HEK293T (cell line): ENCODE measurements around the gene PHKB.

Source experiments
- CTCF ChIA-PET: fragments of 350-600 bp; formaldehyde crosslinking; extraction: SDS; loops from one replicate; lab custom pipeline; 2021; ENCODE audit warnings: antibody characterized with exemption, inconsistent platforms; lab: Yijun Ruan, JAX
- POLR2A ChIA-PET: fragments of 350-600 bp; formaldehyde crosslinking; extraction: SDS; loops from one replicate; lab custom pipeline; 2020; ENCODE audit warnings: antibody characterized with exemption, inconsistent platforms; lab: Yijun Ruan, JAX
- DNase-seq: peaks from one replicate; pipeline ENCODE4 v3.0.0; 2012; ENCODE audit warnings: mixed read lengths; ENCODE audit errors: extremely low spot score
- ARNT ChIP-seq: fragments of 450-650 bp; IDR thresholded peaks from 2 replicates; pipeline ENCODE4 v1.6.1; 2017; ENCODE audit warnings: mild to moderate bottlenecking
- BHLHE40 ChIP-seq: fragments of 450-650 bp; IDR thresholded peaks from 2 replicates; pipeline ENCODE4 v1.6.1; 2016; ENCODE audit warnings: mild to moderate bottlenecking, moderate library complexity, borderline replicate concordance
- CTBP1 ChIP-seq: fragments of 450-650 bp; IDR thresholded peaks from 2 replicates; pipeline ENCODE4 v1.6.1; 2016; ENCODE audit warnings: borderline replicate concordance
- ELF4 ChIP-seq: fragments of 450-650 bp; IDR thresholded peaks from 2 replicates; pipeline ENCODE4 v1.6.1; 2017; ENCODE audit warnings: antibody characterized with exemption
- FOXA1 ChIP-seq: fragments of 450-650 bp; IDR thresholded peaks from 2 replicates; pipeline ENCODE4 v1.6.1; 2016; ENCODE audit warnings: mild to moderate bottlenecking
- FOXK2 ChIP-seq: fragments of 450-650 bp; IDR thresholded peaks from 2 replicates; pipeline ENCODE4 v1.6.1; 2016; ENCODE audit warnings: mild to moderate bottlenecking
- FOXM1 ChIP-seq: fragments of 450-650 bp; IDR thresholded peaks from 2 replicates; pipeline ENCODE4 v1.6.1; 2017; ENCODE audit warnings: mild to moderate bottlenecking, borderline replicate concordance
- HDGF ChIP-seq: fragments of 450-650 bp; IDR thresholded peaks from 2 replicates; pipeline ENCODE4 v1.6.1; 2017; ENCODE audit warnings: antibody characterized with exemption, borderline replicate concordance
- L3MBTL2 ChIP-seq: fragments of 450-650 bp; conservative IDR thresholded peaks from 2 replicates; pipeline ENCODE4 v1.6.1; 2016; ENCODE audit warnings: mild to moderate bottlenecking
- LEF1 ChIP-seq: fragments of 450-650 bp; IDR thresholded peaks from 2 replicates; pipeline ENCODE4 v1.6.1; 2017; ENCODE audit warnings: mild to moderate bottlenecking, borderline replicate concordance
- NFRKB ChIP-seq: fragments of 450-650 bp; IDR thresholded peaks from 2 replicates; pipeline ENCODE4 v1.6.1; 2016; ENCODE audit warnings: mild to moderate bottlenecking, moderate library complexity
- PKNOX1 ChIP-seq: fragments of 450-650 bp; IDR thresholded peaks from 2 replicates; pipeline ENCODE4 v1.6.1; 2016
- SP1 ChIP-seq: fragments of 450-650 bp; IDR thresholded peaks from 2 replicates; pipeline ENCODE4 v1.6.1; 2017
- SUZ12 ChIP-seq: fragments of 450-650 bp; IDR thresholded peaks from 2 replicates; pipeline ENCODE4 v1.6.1; 2016; ENCODE audit warnings: mild to moderate bottlenecking
- TARDBP ChIP-seq: fragments of 450-650 bp; IDR thresholded peaks from 2 replicates; pipeline ENCODE4 v1.6.1; 2016
- ZNF384 ChIP-seq: fragments of 450-650 bp; IDR thresholded peaks from 2 replicates; pipeline ENCODE4 v1.6.1; 2016

Gene PHKB

GRCh38 chr16:47507701-47508100 lies 46.6 kb downstream of the PHKB start:
- ChIA-PET CTCF (interaction anchor here (0.5 kb wide), 1 partner anchor 518 kb away, joined by 3 read pairs; no protein-coding TSS in a partner anchor), POLR2A (no interaction called here)
- DNase-seq, result no peak
- no peak for TF ChIP-seq SP1
- no peak for TF ChIP-seq TARDBP
- TF ChIP-seq ARNT, result no peak
- TF ChIP-seq FOXA1, result no peak
- no peak for TF ChIP-seq FOXM1
- TF ChIP-seq ZNF384, result no peak
- no peak for TF ChIP-seq BHLHE40
- no peak for TF ChIP-seq HDGF
- TF ChIP-seq FOXK2, result no peak
- no peak for TF ChIP-seq ELF4
- no peak for TF ChIP-seq L3MBTL2
- no peak for TF ChIP-seq PKNOX1
- no peak for TF ChIP-seq SUZ12
- no peak for TF ChIP-seq CTBP1
- TF ChIP-seq NFRKB, result no peak
- TF ChIP-seq LEF1, result no peak

- ChIA-PET POLR2A (no interaction called here), CTCF (no interaction called here)
- no peak for DNase-seq
- TF ChIP-seq FOXK2 (no peak), NFRKB (no peak), SUZ12 (no peak), PKNOX1 (no peak), SP1 (no peak), CTBP1 (no peak), LEF1 (no peak), BHLHE40 (no peak), FOXM1 (no peak), TARDBP (no peak), FOXA1 (no peak), L3MBTL2 (no peak), HDGF (no peak), ZNF384 (no peak), ELF4 (no peak), ARNT (no peak)
These were observed 50.8 kb downstream of the PHKB start for GRCh38 chr16:47511882-47512281.

GRCh38 chr16:47519037-47519436 lies 57.9 kb downstream of the PHKB start:
- POLR2A ChIA-PET, result no interaction called here

GRCh38 chr16:47519546-47519945 lies 58.4 kb downstream of the PHKB start:
- no peak for DNase-seq
- ChIA-PET POLR2A (no interaction called here), CTCF (no interaction called here)
- TF ChIP-seq LEF1 (no peak), L3MBTL2 (no peak), ARNT (no peak), PKNOX1 (no peak), FOXM1 (no peak), TARDBP (no peak)

More at GRCh38 chr16:47519037-47519436, 57.9 kb downstream of the PHKB start:
- no peak for TF ChIP-seq ELF4
- no peak for TF ChIP-seq ZNF384
- TF ChIP-seq SUZ12, result no peak
- no peak for TF ChIP-seq FOXK2
- TF ChIP-seq L3MBTL2, result no peak
- TF ChIP-seq SP1, result no peak
- TF ChIP-seq TARDBP, result no peak
- no peak for TF ChIP-seq PKNOX1
- no peak for TF ChIP-seq HDGF
- DNase-seq, result no peak
- CTCF ChIA-PET, result no interaction called here

GRCh38 chr16:47519996-47520679 lies 59.0 kb downstream of the PHKB start:
- no peak for TF ChIP-seq NFRKB
- TF ChIP-seq CTBP1, result no peak
- no peak for TF ChIP-seq ELF4
- TF ChIP-seq ZNF384, result no peak
- POLR2A ChIA-PET, result no interaction called here
- CTCF ChIA-PET, result interaction anchor here (0.7 kb wide), 1 partner anchor 25 kb away, joined by 3 read pairs; no protein-coding TSS in a partner anchor
- no peak for DNase-seq

- DNase-seq, result no peak
- CTCF ChIA-PET, result no interaction called here
- POLR2A ChIA-PET, result no interaction called here
- TF ChIP-seq FOXA1 (no peak), ZNF384 (no peak), L3MBTL2 (no peak), SUZ12 (no peak), SP1 (no peak), NFRKB (no peak), ELF4 (no peak), BHLHE40 (no peak), ARNT (no peak), TARDBP (no peak)
These were observed 62.3 kb downstream of the PHKB start for GRCh38 chr16:47523342-47524006.
